HS-27A (cell line): ENCODE results near the gene PNLIP.

Experiments used
- DNase-seq: peaks from one replicate; pipeline ENCODE4 v3.0.0-alpha.2; 2012; ENCODE audit warnings: low read depth, missing footprints

PNLIP gene

GRCh38 chr10:116615199-116615776 lies 69.6 kb downstream of the PNLIP start:
- no peak for DNase-seq
